GM13977 (cell line): ENCODE data around the gene DPCD.

ENCODE experiments used
- DNase-seq: peaks from one replicate; pipeline ENCODE4 v3.0.0; 2012; ENCODE audit warnings: low spot score
- CTCF ChIP-seq: IDR thresholded peaks from 2 replicates; pipeline ENCODE4 v1.5.1; 2012; ENCODE audit warnings: mild to moderate bottlenecking, control low read depth; ENCODE audit not compliant: insufficient read depth; ENCODE audit errors: extremely low read depth, missing control alignments
- in situ Hi-C: fragments of 300-500 bp; cut with MboI; formaldehyde crosslinking; loops from one replicate; pipeline ENCODE4 v1.12.0; 2022; ENCODE audit warnings: low sequenced_read_pairs, low pct_unique_long_range_greater_than_20kb, mixed read lengths, inconsistent platforms; ENCODE audit not compliant: unreplicated experiment

The DPCD gene

DNA sequence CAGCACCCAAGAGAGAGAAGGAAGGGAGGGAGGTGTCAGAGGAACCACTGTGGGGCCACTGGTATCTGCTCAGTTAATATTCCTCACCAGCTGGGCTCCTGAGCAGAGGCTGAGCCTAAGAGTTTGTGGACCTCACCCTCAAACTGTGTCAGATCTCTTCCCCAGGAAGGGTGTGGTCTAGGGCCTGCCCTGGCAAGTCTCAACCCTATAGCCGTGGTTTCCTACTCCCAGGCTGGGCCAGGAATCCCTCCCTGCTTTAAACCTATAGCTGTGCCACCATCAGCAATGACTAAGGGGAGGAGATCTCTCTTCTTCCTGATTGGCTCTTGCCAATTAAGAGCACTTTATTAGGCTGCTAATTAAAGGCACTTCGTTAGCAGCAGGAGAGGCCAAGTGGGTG, 29.9 kb upstream of the DPCD start:
- no peak for DNase-seq
- in situ Hi-C loops, result loop anchor here (25.0 kb wide), 2 partner anchors 246 to 346 kb away; no protein-coding TSS in a partner anchor
- no peak for TF ChIP-seq CTCF

GRCh38 chr10:101558671-101559595, 29.2 kb upstream of the DPCD start:
- in situ Hi-C loops, result loop anchor here (25.0 kb wide), 2 partner anchors 247 to 347 kb away; no protein-coding TSS in a partner anchor
- DNase-seq, result no peak
- no peak for TF ChIP-seq CTCF

GRCh38 chr10:101559596-101560297, 28.4 kb upstream of the DPCD start:
- in situ Hi-C loops, result loop anchor here (25.0 kb wide), 2 partner anchors 247 to 347 kb away; no protein-coding TSS in a partner anchor
- TF ChIP-seq CTCF, result no peak
- DNase-seq, result no peak

DNA sequence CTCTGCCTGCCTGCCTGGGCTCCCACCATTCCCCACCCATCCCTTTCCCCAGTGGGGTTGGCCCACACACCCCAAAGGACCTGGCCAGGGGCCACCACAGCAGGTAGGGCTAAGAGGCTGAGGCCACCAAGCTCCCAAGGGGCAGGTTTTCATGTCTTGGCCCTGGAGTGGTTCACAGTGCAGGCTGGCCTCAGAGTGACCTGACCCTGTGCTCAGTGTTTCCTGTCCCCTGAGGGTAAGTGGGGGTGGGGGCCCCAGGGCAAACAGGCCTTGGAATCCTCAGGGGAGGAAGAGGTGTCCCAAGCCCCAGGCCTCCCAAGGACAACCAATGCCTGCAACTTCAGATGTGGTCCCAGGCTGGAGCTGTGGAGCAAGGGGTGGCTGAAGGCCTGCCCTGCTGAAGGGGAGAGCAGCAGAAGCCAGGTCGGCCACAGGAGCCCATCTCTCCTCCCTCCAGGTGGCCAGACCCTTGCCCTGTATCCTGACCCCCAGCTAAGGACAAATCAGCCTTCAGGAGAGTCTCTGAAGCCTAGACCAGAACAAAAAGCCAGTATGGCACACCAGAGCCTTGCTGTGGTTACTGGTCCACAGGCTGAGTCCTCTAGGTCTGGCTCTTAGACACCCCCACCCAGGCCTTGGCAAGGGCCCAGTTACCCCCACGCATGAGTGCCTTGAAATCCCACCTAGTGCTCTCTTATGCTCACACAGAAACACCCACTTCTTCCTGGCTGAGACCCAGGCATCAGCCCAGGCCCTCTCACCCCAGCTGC, 27.6 kb upstream of the DPCD start:
- TF ChIP-seq CTCF, result no peak
- no peak for DNase-seq
- in situ Hi-C loops, result loop anchor here (25.0 kb wide), 2 partner anchors 248 to 348 kb away; no protein-coding TSS in a partner anchor

DNA sequence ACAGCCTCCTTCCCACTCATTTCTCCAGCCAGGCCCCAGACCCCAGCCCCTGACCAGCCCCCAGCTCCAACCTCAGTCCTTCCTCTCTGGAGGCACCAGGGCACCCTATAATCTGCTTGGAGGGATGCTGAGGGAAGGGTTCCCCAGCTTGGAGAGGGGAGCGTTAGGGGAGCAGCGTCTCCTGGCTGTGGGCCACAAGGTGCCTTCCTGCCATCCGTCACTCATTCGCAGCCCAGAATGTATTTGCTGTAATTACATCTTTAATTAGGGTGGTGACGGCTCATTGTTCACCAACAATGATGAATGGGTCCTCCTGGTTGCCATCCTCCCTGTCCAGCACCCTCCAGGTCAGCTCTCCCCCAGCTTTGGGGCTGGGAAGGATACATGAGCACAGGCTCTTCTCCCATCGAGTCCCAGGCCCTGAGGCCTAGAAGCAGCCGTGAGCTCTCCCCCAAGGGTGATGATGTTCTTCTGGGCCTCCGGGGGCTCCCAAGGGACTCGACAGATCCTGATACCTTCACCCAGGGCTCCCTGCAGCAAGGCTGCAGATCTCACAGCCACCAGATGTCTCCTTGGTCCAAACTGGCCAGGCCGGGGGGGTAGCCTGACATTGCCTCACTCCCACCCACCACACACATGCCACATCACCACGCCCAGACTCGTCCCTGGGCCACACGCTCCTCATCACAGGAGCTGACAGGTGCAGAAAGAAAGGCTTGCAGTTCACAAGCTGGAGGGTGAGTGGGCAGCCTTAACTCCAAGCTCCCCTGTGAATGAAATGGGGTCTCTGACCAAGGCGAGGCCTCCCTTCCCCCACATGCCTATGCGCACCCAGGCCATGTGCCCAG, 26.8 kb upstream of the DPCD start:
- no peak for DNase-seq
- no peak for TF ChIP-seq CTCF
- in situ Hi-C loops, result loop anchor here (25.0 kb wide), 2 partner anchors 249 to 349 kb away; no protein-coding TSS in a partner anchor
